ENCODE data around the gene MR1. TPM values are rescaled to one million over a fixed set of nuclear protein-coding genes. Genes with fewer than 3 reads are reported as not detected.

The MR1 gene
- total and polyA plus RNA-seq, 9 donors = 6.9 to 53.6 (median 15.5) TPM

DNA sequence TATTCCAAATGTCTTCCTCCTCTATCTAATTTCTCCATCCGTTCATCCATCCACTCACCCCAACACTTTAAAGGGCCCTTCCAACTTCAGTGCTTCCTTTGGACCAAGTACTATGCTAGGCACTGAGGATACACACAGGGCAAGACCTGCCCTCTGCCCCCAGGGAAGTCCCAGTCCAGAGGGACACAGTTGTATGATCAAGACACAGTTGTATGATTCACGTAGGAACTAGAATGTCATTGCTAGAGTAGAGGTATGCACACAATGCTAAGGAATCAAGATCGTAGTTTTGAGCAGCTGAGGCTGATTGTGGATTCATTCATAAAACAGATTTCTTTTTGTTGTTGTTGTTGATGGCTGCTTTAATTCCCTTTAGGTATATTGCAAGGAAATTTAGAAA lies 43.1 kb downstream of the MR1 start:
- TF ChIP-seq POLR2A (IDR thresholded peaks at IDR 0.05) (no peak), EP300 (IDR thresholded peaks at IDR 0.05) (no peak)
- TF ChIP-seq, protein P1, sequence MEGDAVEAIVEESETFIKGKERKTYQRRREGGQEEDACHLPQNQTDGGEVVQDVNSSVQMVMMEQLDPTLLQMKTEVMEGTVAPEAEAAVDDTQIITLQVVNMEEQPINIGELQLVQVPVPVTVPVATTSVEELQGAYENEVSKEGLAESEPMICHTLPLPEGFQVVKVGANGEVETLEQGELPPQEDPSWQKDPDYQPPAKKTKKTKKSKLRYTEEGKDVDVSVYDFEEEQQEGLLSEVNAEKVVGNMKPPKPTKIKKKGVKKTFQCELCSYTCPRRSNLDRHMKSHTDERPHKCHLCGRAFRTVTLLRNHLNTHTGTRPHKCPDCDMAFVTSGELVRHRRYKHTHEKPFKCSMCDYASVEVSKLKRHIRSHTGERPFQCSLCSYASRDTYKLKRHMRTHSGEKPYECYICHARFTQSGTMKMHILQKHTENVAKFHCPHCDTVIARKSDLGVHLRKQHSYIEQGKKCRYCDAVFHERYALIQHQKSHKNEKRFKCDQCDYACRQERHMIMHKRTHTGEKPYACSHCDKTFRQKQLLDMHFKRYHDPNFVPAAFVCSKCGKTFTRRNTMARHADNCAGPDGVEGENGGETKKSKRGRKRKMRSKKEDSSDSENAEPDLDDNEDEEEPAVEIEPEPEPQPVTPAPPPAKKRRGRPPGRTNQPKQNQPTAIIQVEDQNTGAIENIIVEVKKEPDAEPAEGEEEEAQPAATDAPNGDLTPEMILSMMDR (IDR thresholded peaks at IDR 0.05) = no peak
- Histone ChIP-seq H3K4me3 (no peak overlapping the region), H3K4me1 (ENCODE audit: insufficient read depth) (no peaks in the 10 kb centered on the region), H3K27ac (no peak overlapping the region), H3K36me3 (no peaks in the 10 kb centered on the region), H3K27me3 (no peaks in the 10 kb centered on the region), H3K9me3 (no peaks in the 10 kb centered on the region)
- intact Hi-C loops (cut with DNase I) = no loop called here
- DNase-seq = no peak
- 72 to 77% (median 77%) methylated on average over 3 of the region's 3 CpGs for WGBS, 3 donors

DNA sequence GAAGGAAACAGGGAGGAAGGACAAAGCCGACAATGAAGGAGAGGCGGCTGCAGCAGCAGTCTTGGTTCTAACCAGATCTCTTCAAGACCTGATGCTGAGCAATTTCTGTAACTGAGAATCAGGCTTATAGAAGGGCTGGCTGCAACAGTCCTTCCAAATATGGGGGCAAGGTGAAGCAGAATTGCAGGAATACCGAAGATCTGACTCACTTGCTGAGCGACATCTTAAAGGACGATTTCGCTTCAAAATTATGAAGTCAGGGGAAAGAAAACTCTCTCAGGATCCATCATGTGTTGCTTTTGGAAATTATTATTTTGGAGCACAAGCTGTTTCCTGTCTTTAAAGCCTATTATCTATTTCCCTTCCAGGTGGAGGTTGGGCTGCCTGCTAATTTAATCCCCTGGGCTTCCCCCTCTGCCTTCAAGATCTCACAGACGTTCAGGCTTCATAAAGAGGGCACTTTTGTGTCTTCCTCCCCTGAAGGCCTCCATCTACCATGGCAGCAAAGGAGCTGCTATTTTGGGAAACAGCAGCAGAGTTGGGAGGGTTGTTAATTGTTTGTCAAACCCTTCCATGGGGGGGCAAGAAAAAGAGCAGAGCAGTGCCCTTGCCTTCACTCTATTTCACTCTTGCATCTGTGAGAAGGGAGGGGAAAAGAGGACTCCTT lies 43.9 kb downstream of the MR1 start:
- Histone ChIP-seq H3K36me3 (no peaks in the 10 kb centered on the region), H3K4me1 (ENCODE audit: insufficient read depth) (no peaks in the 10 kb centered on the region), H3K27me3 (no peaks in the 10 kb centered on the region), H3K4me3 (no peak overlapping the region), H3K27ac (no peak overlapping the region), H3K9me3 (no peaks in the 10 kb centered on the region)
- intact Hi-C loops (cut with DNase I) = no loop called here
- DNase-seq = no peak
- TF ChIP-seq, protein P1 (IDR thresholded peaks at IDR 0.05) = no peak
- no peak for TF ChIP-seq POLR2A (IDR thresholded peaks at IDR 0.05)
- no peak for TF ChIP-seq EP300 (IDR thresholded peaks at IDR 0.05)
- 61 to 68% (median 62%) methylated on average over 7 of the region's 7 CpGs for WGBS, 3 donors

- H3K27ac ChIP-seq = no peak overlapping the region
- no peaks in the 10 kb centered on the region for H3K9me3 ChIP-seq
- no peaks in the 10 kb centered on the region for H3K27me3 ChIP-seq
- 61 to 82% (median 66%) methylated on average over 2 of the region's 2 CpGs for WGBS, 3 donors
- no peak for DNase-seq
- no peaks in the 10 kb centered on the region for H3K4me1 ChIP-seq (ENCODE audit: insufficient read depth)
- H3K36me3 ChIP-seq = no peaks in the 10 kb centered on the region
- no peak for TF ChIP-seq EP300 (IDR thresholded peaks at IDR 0.05)
- TF ChIP-seq POLR2A (IDR thresholded peaks at IDR 0.05) = no peak
- TF ChIP-seq, protein P1 (IDR thresholded peaks at IDR 0.05) = no peak
- intact Hi-C loops (cut with DNase I) = no loop called here
- H3K4me3 ChIP-seq = no peak overlapping the region
These were observed 45.6 kb downstream of the MR1 start for GRCh38 chr1:181079382-181079781.

- 45 to 58% (median 55%) methylated on average over 4 of the region's 4 CpGs for WGBS, 3 donors
- Histone ChIP-seq H3K27ac (no peak overlapping the region), H3K9me3 (no peaks in the 10 kb centered on the region), H3K27me3 (no peaks in the 10 kb centered on the region), H3K4me3 (no peak overlapping the region), H3K36me3 (no peaks in the 10 kb centered on the region), H3K4me1 (ENCODE audit: insufficient read depth) (no peaks in the 10 kb centered on the region)
- DNase-seq = no peak
- TF ChIP-seq, protein P1 (IDR thresholded peaks at IDR 0.05) = no peak
- no peak for TF ChIP-seq POLR2A (IDR thresholded peaks at IDR 0.05)
- no peak for TF ChIP-seq EP300 (IDR thresholded peaks at IDR 0.05)
- intact Hi-C loops (cut with DNase I) = no loop called here
These were observed 46.1 kb downstream of the MR1 start for GRCh38 chr1:181079920-181080319.
